SH-SY5Y (cell line): ENCODE measurements around the gene AFF1.

Experiments used
- GATA2 ChIP-seq: IDR thresholded peaks from 2 replicates; pipeline ENCODE4 v1.6.1; 2011; ENCODE audit warnings: mild to moderate bottlenecking, low read depth, low read length
- GATA3 ChIP-seq: IDR thresholded peaks from 2 replicates; pipeline ENCODE4 v1.6.1; 2011; ENCODE audit warnings: low read depth, mild to moderate bottlenecking, low read length, moderate library complexity

DNA sequence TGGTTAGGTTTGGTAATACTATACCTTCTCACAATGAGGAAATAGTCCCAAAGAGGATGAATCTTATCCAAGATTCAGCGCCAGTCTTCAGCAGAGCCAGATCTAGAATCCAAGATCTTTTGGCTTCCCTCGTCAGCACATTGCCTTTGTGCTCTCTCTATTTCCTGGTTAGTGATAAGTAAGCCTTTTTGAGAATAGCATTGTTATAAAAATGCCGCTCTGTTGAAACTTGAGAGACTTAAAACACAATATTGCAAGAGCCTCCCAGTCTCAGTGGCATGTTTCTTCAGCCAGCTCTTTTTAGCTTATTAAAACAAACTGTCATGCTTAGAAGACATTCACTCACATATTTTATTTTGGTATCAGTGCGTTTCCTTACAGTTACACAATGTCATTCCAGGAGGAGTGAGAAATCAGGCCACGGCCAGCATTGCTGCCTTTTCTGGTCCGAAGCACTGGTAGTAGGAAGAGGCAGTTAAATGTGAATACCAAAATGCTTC lies 144.2 kb downstream of the AFF1 start:
- TF ChIP-seq GATA2: no peak
- TF ChIP-seq GATA3: no peak
